OCI-LY7 (cell line): ENCODE results near the gene BBX. TPM values are rescaled to one million over a fixed set of nuclear protein-coding genes. Genes with fewer than 3 reads are reported as not detected.

Source experiments
- BruUV-seq: library from RNA; stranded (reverse); fragments of 400-500 nt; replicated peaks from 2 replicates; lab custom pipeline; 2021; lab: Mats Ljungman, UMichigan
- CTCF ChIA-PET: fragments of 300-600 bp; sonication (Branson Sonifier 250); formaldehyde crosslinking; loops from one replicate; lab custom pipeline; 2022; ENCODE audit warnings: antibody characterized with exemption; ENCODE audit not compliant: unreplicated experiment; lab: Charles Lee
- POLR2A ChIA-PET: fragments of 300-600 bp; sonication (Branson Sonifier 250); formaldehyde crosslinking; loops from one replicate; lab custom pipeline; 2022; ENCODE audit warnings: antibody characterized with exemption; lab: Charles Lee
- DNase-seq: peaks from one replicate; pipeline ENCODE4 v3.0.0-alpha.2; 2015; ENCODE audit warnings: low spot score
- H2AFZ ChIP-seq: fragments of 200-600 bp; sonication (generic), shearing (Covaris generic); 2 replicates; pipeline ENCODE4 v1.6.1; 2014; ENCODE audit warnings: mild to moderate bottlenecking, antibody characterized with exemption, low read length, moderate library complexity
- H3K27ac ChIP-seq: fragments of 200-600 bp; sonication (generic); 2 replicates; pipeline ENCODE4 v1.5.1; 2014; ENCODE audit warnings: mixed run types, low read depth, mild to moderate bottlenecking, moderate library complexity, low read length, inconsistent platforms; ENCODE audit not compliant: poor library complexity, severe bottlenecking
- H3K36me3 ChIP-seq: fragments of 200-600 bp; sonication (generic); 2 replicates; pipeline ENCODE4 v1.6.1; 2014; ENCODE audit warnings: mild to moderate bottlenecking, antibody characterized with exemption, low read length, moderate library complexity, mixed read lengths; ENCODE audit not compliant: insufficient read depth
- H3K4me1 ChIP-seq: fragments of 200-600 bp; sonication (generic); 2 replicates; pipeline ENCODE4 v1.5.1; 2014; ENCODE audit warnings: mild to moderate bottlenecking, low read length; ENCODE audit not compliant: insufficient read depth, poor library complexity, severe bottlenecking
- H3K4me2 ChIP-seq: fragments of 200-600 bp; sonication (generic); 2 replicates; pipeline ENCODE4 v1.6.1; 2014; ENCODE audit warnings: mild to moderate bottlenecking, low read length
- H3K4me3 ChIP-seq: fragments of 200-600 bp; sonication (generic); 2 replicates; pipeline ENCODE4 v1.5.1; 2014; ENCODE audit warnings: mild to moderate bottlenecking, low read depth, low read length; ENCODE audit not compliant: poor library complexity, severe bottlenecking
- H3K79me2 ChIP-seq: fragments of 200-600 bp; sonication (generic); 2 replicates; pipeline ENCODE4 v1.6.1; 2016; ENCODE audit warnings: low read depth, mild to moderate bottlenecking, low read length, moderate library complexity, mixed read lengths; ENCODE audit not compliant: insufficient read depth
- H3K9me2 ChIP-seq: fragments of 200-600 bp; sonication (generic); 2 replicates; pipeline ENCODE4 v1.6.1; 2016; ENCODE audit warnings: mild to moderate bottlenecking, low read length, mixed read lengths; ENCODE audit not compliant: insufficient read depth
- H3K9me3 ChIP-seq: fragments of 200-600 bp; sonication (generic); 2 replicates; pipeline ENCODE4 v1.6.1; 2014; ENCODE audit warnings: mild to moderate bottlenecking, mixed run types, low read length, mixed read lengths
- H4K20me1 ChIP-seq: fragments of 200-600 bp; sonication (generic); 2 replicates; pipeline ENCODE4 v1.6.1; 2014; ENCODE audit warnings: mild to moderate bottlenecking, antibody characterized with exemption, low read length, moderate library complexity, mixed read lengths; ENCODE audit not compliant: insufficient read depth
- CTCF ChIP-seq: fragments of 200-600 bp; sonication (generic); conservative IDR thresholded peaks from 2 replicates; pipeline ENCODE4 v1.5.1; 2014; ENCODE audit warnings: mild to moderate bottlenecking, antibody characterized with exemption, low read length, moderate library complexity, mixed read lengths
- EZH2phosphoT487 ChIP-seq: fragments of 200-600 bp; sonication (generic); IDR thresholded peaks from 2 replicates; pipeline ENCODE4 v1.6.1; 2018; ENCODE audit warnings: low read depth, borderline replicate concordance, mild to moderate bottlenecking, mixed run types, antibody characterized with exemption, low read length, moderate library complexity, mixed read lengths
- intact Hi-C: fragments of 100-400 bp; cut with micrococcal nuclease; formaldehyde crosslinking; loops from one replicate; pipeline ENCODE4 v1.10.0; 2022; ENCODE audit not compliant: unreplicated experiment
- total RNA-seq, 2 experiments: library from RNA; depleted of rRNA in 1 of 2; stranded (reverse); fragments of >200 nt in 1 of 2; shearing (Covaris generic) in 1 of 2; gene quantifications; 2 replicates each; pipeline ENCODE4 v1.2.3, GENCODE V29; 2014 to 2022

The BBX gene
- total RNA-seq, 2 experiments from 2014 or later, result 27.0 to 49.8 TPM

DNA sequence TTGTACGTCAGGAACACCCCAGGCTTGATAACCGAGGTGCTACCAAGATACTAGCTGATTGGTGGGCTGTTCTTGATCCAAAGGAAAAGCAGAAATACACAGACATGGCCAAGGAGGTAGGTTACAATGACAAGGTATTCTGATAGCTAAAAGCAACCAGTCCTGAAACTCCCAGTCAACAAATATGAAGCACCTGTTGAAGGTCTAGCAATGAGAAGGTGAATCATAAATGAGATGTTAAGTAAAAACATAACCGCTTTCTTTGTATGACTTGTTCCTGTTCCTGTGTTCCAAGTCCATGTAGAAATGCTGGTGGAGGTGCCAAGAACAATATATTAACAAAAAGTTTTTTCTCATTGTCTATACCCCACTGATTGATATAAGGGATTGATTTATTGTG lies 194.0 kb downstream of the BBX start:
- H3K9me2 ChIP-seq, result no peaks in the 10 kb centered on the region
- no peak for DNase-seq
- H2AFZ ChIP-seq, result no peak overlapping the region
- ChIA-PET CTCF (no interaction called here), POLR2A (interaction anchor here (0.7 to 1.1 kb wide), 6 partner anchors 12 to 50 kb away, joined by 3 to 4 read pairs (median 3); no protein-coding TSS in a partner anchor)
- no peak overlapping the region for H3K4me2 ChIP-seq
- H3K4me1 ChIP-seq, result no peaks in the 10 kb centered on the region
- no peaks in the 10 kb centered on the region for H3K79me2 ChIP-seq
- TF ChIP-seq CTCF (no peak), EZH2phosphoT487 (no peak)
- BruUV-seq, result no TSS peak
- no peaks in the 10 kb centered on the region for H3K9me3 ChIP-seq
- H3K36me3 ChIP-seq, result peaks cover 14% of the 10 kb centered on the region; the same call in 1 of the 2 replicates
- H3K27ac ChIP-seq, result no peak overlapping the region
- no peak overlapping the region for H3K4me3 ChIP-seq
- intact Hi-C loops, result no loop called here
- H4K20me1 ChIP-seq, result no peaks in the 10 kb centered on the region

GRCh38 chr3:107718547-107718946 lies 195.8 kb downstream of the BBX start:
- Histone ChIP-seq H3K4me1 (no peaks in the 10 kb centered on the region), H3K9me2 (no peaks in the 10 kb centered on the region), H3K9me3 (no peaks in the 10 kb centered on the region), H3K4me3 (no peak overlapping the region), H4K20me1 (no peaks in the 10 kb centered on the region), H3K4me2 (no peak overlapping the region), H3K79me2 (no peaks in the 10 kb centered on the region), H2AFZ (no peak overlapping the region), H3K27ac (no peak overlapping the region), H3K36me3 (peaks cover 10% of the 10 kb centered on the region; the same call in 1 of the 2 replicates)
- DNase-seq, result no peak
- BruUV-seq, result no TSS peak
- POLR2A ChIA-PET, result interaction anchor here (0.6 to 1.4 kb wide), 2 partner anchors 8 to 122 kb away, joined by 3 to 4 read pairs; no protein-coding TSS in a partner anchor
- no peak for TF ChIP-seq EZH2phosphoT487
- intact Hi-C loops, result no loop called here
- CTCF ChIA-PET, result no interaction called here

GRCh38 chr3:107727102-107727501 lies 204.3 kb downstream of the BBX start:
- Histone ChIP-seq H3K27ac (no peak overlapping the region), H2AFZ (no peak overlapping the region), H3K4me1 (no peaks in the 10 kb centered on the region), H3K79me2 (no peaks in the 10 kb centered on the region), H3K4me3 (no peak overlapping the region), H3K36me3 (peaks cover 19% of the 10 kb centered on the region; the same call in 1 of the 2 replicates), H3K9me2 (no peaks in the 10 kb centered on the region), H3K4me2 (no peak overlapping the region), H4K20me1 (no peaks in the 10 kb centered on the region), H3K9me3 (no peaks in the 10 kb centered on the region)
- ChIA-PET CTCF (no interaction called here), POLR2A (interaction anchor here (0.9 to 2.2 kb wide), 7 partner anchors 9 to 491 kb away, joined by 3 to 10 read pairs (median 4); no protein-coding TSS in a partner anchor)
- TF ChIP-seq EZH2phosphoT487, result no peak
- TF ChIP-seq CTCF, result no peak
- BruUV-seq, result no TSS peak
- no peak for DNase-seq
- intact Hi-C loops, result no loop called here
